Measurements from ENCODE around the gene ARHGAP6.
"Not testable (repeated sequence)": the region's sequence is repeated elsewhere in the genome, so short reads cannot be mapped to it uniquely, and the experiment has no call there.

ARHGAP6 gene

DNA sequence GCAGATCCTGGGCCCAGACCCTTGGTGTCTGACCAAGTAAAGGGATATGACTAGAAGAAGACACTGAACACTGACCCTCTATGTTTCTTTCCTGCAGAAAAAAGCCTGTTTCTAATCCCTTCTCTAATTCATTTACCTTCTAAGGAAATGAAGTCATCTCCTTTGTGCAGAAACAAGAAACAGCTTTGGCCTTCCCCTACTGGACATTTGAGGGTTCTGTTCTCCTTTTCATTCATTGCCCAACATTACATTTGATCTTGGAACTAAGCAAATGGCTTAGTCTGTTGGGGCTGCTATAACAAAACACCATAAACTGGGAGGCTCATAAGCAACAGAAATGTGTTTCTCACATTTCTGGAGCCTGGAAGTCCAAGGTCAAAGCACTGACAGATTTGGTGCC, 534.6 kb downstream of the ARHGAP6 start:
- no peak for DNase-seq

DNA sequence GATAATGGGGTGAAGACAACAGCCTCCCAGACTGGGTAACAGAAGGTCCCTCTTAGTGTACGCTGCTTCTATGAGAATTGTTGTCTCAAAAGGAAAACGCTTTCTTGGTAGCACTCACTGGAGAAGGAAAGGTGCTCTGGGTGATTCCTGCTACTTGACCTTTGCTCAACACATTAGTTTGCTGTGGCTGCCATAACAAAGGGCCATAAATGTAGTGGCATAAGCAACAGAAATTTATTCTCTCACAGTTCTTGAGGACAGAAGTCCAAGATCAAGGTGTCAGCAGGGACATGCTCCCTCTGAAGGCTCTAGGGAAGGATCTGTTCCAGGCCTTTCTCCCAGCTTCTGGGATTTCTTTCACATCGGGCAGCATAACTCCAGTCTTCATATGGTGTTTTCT, 535.6 kb downstream of the ARHGAP6 start:
- no peak for DNase-seq

DNA sequence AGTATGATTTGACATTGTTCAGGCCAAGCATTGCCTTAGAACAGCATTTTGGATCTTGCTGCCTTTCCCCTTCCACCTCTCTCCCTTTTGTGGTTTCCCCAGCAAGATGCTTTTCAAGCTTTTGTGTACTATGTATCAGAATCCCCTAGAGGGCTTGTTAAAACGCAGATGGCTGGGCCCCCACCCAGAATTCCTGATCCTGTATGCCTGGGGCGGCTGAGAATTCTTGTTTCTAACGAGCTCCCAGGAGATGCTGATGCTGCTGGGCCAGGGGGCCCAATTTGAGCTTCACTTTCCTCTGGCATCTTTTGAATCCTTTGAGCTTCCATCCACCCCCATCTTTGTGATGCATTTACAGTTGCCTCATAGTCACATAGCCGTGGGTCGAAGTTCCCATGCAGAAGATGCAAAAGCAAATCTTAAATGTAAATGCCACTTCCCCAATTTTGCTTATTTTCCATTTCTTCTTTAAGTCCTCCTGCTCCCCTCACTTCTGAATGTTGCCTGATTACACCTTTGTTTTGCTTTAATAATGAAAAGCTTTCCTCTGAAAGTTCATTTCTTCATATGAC, 536.1 kb downstream of the ARHGAP6 start:
- no peak for DNase-seq

DNA sequence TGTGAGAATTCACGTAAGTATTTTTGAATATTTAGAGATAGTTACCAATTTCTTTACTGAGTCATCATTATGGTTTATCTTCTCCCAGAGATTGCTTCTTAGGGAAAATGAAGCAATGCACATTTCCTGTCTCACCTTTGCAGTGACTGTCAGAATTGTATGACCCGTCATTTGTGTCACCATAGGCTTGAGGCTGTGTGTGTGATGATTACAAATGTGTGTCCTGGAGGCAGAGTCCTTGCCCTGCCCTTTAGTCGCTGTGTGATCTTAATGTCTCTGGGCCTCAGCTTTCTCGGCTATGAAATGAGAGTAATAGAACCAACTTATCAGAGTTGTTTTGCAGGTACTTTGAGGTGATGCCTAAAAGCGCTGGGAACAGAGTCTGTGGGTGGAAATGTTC, 540.7 kb downstream of the ARHGAP6 start:
- DNase-seq, result no peak

DNA sequence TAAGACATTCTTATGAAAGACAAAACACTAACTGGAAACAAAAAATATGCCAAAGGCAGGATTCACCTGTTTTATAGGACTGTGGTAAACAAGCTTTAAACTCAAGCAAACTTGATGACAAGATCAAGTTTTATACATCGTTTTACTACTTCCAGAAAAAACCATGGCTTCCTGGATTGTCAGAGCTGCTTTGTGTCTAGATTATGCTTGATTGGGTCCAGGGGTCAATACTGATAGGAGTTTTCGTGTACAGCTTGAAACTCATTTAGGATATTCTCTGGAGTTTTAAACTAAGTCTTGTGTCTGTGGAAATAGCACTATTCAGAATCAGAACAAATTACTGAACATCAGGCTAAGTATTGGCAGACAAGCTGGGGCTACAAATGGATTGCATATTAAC, 541.6 kb downstream of the ARHGAP6 start:
- no peak for DNase-seq

DNA sequence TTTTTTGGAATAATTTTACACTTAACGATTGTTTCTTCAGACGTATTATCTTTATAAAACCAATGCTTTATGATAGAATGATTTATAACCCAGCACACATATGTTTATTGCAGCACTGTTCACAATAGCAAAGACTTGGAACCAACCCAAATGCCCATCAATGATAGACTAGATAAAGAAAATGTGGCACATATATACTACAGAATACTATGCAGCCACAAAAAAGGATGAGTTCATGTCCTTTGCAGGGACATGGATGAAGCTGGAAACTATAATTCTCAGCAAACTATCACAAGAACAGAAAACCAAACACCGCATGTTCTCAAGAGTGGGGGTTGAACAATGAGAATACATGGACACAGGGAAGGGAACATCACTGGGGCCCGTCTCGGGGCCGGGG, 542.6 kb downstream of the ARHGAP6 start:
- DNase-seq, result not testable (repeated sequence)

DNA sequence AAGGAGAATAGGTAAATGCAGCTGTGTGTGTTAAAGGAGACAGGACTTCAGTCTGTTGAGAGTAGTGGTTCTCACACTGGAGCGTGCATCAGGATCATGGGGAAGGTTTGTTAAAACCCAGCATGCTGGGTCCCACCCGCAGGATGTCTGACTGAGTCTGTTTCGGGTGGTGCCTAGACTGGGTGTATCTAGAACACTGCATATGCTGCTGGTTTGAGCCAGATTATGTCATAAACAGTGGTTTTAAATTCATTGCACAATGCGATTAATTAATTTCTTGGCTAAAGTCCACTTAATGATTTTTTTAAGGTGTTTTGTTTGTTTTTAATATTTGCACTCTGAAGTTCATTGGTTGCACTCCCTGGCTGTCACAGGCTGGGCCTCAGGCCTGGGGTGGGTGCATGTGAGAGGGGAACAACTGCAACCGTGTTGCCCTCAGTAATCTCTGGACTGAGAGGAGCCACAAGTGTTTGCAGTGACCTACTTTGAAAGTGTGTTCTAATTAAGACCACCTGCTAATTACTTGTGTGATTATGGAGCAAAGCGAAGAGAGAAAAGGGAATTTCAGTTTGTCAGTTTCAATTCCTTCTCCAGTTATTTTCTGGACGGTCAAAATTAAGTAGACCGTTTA, 546.3 kb downstream of the ARHGAP6 start:
- DNase-seq, result peak; percentile 50

DNA sequence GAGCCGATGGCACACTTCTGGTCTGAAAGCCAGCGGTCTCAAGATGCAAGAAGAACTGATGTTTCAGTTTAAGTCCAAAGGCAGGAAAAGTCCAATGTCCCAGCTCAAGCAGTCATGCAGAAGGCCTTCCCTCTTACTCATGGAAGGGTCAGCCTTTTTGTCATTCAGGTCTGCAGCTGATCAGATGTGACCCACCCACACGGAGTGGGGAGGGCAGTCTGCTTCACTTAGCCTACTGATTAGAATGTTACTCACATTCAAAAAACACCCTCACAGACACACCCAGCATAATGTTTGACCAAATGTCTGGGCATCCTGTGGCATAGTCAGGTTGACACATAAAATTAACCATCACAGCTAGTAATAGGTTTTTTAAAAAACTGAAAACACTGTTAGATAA, 548.0 kb downstream of the ARHGAP6 start:
- no peak for DNase-seq

DNA sequence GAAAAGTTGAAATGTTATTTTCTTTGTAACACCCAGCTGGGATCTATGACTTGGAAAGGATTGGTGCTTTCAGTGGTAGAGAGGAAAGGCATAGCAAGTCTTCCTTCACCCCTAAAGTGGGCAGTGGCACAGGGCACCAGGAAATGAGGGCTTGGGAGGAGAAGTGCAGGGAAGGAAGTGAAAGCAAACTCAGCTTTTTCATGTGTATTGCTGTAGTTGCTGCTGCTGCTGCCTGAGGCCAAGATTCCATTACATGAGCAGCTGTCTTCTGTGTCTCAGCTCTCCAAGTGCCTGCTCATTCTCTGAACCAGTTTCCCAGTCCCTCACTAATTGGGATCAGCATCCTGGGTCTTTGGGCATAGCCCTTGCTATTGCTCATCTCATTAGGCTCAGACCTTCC, 552.0 kb downstream of the ARHGAP6 start:
- DNase-seq, result no peak

DNA sequence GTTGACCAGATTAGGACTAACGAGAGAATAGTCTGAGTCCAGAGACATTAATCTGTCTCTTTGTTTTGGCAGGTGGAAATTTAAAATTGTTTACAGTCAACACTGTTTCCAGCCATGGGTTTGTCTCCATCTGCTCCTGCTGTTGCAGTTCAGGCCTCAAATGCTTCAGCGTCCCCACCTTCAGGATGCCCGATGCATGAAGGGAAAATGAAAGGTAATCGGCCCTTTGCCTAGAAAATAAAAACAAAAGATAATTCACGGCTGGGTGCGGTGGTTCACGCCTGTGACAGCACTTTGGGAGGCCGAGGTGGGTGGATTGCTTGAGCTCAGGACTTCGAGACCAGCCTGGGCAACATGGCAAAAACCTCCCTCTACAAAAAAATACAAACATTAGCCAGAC, 553.8 kb downstream of the ARHGAP6 start:
- DNase-seq, result no peak

DNA sequence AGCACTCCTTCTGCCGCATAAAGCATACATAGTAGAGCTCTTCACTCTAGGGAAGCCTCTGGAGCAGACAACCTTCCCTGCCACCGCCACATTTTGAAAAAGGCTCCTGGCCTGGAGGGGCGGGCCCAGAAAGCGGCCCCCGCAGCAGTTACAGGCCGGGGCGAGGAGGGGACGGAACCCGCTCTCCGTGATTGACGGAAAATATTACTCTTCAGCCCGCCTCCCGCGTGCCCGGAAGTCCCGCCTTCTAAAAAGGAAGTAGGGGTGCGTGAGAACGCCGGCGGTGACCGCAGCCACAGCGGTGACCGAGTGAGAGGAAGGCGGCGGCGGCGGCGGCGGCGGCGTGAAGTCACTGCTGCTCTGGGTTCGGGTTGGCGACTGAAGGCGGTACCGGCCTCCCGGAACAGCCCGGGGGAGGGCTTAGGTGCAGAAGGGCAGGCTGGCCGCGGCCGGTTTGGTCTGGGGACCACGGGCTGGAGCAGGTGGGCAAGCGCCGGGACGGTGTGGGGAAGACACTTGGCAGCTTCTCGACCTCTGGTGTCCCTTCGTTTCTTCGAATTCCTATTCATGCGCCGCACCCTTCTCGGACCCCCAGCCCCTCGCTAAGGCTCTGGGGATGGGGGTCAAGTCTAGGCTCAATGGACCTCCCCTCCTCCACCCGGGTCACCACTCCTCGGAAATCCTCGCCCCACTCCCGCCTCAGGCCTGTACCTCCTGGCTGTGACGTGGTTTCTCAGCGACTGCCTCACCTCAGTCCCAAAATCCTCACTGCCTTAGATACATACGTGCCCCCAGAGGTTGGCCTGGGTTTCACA, 554.5 kb downstream of the ARHGAP6 start, which contains the start of gene HCCS:
HCCS (plus strand) TSS at position 296 of the 815 bp plus-strand sequence. CDS start 729 bp downstream, outside the sequence.
- DNase-seq, result peak; percentile 91

DNA sequence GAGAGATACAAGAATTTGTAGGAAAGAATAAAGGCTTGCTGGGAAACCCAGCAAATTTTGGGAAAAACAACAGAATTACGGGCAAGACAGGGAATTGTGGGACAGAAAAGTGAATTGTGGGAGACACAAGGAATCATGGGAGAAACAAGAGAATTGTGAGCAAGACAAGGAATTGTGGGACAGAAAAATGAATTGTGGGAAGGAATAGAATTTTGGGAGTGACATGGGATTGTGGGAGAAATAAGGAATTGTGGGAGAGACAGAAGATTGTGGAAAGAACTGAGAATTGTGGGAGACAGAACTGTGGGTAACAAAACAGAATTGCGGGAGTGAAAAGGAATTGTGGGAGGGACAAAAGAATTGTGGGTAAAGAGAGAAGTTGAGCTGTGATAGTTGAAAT, 555.8 kb downstream of the ARHGAP6 start:
- no peak for DNase-seq

DNA sequence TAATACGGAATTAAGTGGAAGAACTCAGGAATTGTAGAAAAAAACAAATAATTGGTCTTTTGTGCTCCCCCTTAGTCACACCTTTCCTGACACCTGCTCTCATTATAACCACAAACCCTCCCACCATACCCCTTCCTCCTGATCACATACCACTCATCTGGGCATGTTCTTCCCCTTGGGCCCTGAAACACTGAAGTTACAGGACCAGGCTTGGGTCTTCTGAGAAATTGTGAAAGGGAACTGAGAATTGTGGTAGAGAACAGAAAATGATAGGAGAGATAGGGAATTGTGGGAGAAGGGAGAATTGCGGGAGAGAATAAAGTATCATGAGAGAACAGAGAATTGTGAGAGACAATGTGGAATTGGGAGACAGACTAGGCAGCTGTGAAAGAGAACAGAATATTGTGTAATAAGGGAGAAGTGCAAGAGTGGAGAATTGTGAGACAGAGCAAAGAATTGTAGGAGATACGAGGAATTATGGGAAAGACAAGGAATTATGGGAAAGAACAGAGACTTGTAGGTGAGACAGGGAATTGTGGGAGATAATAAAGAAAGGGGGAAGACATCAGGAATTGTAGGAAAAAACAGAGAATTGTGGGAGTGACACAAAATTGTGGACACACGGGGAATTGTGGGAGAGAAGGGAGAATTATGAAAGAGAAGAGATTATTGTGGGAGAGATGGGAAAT, 557.3 kb downstream of the ARHGAP6 start:
- DNase-seq, result no peak

DNA sequence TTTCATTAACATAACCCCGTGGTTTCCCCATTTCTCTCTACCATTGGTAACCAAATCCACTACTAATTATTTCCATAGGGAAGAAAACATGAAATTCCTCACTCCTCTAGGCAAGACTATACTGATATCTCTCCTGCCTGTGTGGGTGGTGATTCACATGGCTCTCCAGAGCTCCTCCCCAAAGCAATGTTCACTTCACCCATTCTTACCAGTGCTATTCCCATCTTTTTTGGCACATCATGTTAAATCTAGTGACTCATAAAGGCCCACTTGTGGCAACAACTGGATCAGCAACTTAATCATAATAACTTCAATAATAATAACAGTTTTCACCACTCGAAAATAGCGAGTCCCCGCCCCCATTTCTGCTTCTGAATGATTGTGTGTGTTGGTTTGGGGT, 560.6 kb downstream of the ARHGAP6 start:
- DNase-seq, result no peak

DNA sequence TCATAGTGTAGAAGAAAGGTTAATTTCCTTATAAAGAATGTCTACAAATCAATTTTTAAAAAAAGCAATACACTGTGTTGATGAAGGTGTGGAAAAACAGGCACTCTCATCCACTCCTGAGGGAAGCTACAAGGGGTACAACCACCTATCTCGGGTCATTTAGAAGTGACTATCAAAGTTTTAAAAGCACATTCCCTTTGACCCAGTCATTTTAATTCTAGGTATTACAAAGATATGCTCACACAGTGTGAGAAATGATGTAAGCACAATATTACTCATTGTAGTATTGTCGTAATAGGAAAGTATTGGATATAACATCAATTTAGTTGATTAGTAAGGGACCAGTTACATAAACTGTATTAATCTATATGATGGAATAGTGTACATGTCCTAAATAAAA, 562.0 kb downstream of the ARHGAP6 start:
- no peak for DNase-seq

DNA sequence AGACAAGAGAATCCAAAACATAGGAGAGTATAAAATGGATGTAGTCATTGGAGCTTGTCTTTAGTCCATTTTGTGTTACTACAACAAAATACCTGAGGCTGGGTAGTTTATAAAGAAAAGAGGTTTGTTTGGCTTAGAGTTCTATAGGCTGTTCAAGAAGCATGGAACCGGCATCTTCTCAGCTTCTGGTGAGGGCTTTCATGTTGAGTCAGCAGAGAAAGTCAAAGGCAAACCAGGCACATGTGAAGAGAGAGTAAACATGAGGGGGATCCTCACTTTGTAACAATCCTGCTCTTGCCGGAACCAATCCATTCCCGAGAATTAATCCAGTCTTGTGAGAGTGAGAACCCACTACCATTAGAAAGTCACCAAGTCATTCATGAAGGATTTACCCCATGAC, 562.7 kb downstream of the ARHGAP6 start:
- no peak for DNase-seq

DNA sequence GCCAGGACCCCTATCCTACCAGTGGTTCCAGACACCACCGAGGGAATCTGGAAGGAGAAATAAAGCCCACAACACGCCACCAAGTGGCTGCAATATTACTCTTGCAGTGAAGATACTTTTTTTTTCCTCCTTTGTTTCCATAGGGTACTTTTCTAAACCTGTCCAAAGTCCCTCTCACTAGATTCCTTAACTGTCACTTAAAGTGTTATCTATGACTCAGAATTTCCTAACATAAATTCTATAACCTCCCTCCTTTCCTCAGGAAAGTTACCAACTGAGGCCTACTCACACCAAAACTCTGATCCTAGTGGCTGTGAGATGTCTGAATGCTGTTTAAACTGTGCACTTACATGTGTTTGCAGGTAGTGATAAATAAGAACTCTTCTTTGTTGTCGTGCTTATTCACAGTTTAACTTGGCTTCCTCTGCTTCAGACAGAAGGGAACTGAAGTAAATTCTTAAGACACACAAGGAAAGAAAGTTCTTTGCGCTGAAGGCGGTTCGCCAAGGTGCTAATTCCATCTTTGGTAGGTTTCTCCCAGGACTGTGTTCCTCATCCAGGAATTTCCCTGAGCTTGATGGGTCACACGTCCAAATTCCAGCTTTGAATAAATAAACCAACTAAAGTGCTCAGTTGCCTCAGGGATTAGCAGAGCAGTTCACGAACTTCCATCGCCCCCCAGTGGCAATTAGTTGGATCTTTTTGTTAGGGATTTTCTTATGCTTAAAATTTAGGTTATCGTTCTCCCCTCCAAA, 565.3 kb downstream of the ARHGAP6 start:
- peak; percentile 45 for DNase-seq

DNA sequence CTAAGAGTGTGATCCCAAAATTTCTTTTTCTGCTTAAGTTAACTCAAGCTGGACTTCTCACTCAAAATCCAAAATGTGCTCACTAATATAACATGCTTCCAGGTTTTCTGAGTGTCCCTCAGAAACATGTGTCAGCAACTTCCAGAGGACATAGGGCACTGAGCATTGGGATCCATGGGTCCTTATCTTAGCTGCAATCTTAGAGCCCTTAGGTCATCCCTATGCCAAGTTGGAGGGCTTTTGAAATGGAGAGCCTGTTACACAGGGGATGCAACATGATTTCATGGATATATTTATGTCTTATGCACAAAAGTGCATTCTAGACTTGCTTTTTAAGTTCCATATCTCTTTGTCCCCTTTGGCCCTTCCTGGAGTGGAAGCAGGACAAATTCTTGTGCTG, 566.3 kb downstream of the ARHGAP6 start:
- DNase-seq, result no peak

DNA sequence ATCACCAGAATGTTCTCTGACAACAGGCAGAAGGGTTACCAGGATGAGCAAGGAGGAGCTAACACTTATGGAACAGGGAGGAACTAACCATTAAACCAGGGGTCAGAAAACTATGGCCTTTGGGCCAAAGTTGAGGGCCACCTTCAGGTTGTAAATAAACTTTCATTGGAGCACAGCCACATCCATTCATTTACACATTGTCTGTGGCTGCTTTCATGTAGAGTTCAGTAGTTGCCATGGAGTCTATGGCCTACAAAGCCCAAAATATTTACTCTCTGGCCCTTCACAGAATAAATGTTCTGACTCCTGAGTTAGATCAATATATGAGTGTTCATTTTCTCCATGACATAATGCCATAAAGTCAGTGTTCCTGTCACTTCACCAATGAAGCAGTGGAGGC, 567.8 kb downstream of the ARHGAP6 start:
- no peak for DNase-seq

DNA sequence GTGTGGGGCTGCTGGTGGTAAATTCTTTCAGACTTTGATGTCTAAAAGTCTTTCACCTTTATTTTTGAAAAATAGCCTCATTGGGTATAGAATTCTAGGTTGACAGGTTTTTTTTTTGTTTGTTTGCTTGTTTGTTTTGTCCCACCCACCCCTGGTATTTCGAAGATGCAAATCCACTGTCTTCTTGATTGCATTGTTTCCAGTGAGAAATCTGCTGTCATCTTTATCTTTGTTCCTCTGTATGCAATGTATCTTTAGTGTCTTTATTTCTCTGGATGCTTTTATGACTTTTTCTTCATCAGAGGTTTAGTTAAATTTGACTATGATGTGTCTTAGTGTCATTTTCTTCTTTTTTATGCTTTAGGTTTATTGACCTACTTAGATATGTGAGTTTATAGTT, 575.9 kb downstream of the ARHGAP6 start:
- no peak for DNase-seq

Data from hematopoietic multipotent progenitor cell treated with erythropoietin and hydrocortisone succinate and interleukin-3 and kit ligand, for 6 days (in vitro differentiated cells).